GM12864 (cell line): ENCODE measurements around the gene SPSB4.

Experiments used
- DNase-seq: peaks from one replicate; pipeline ENCODE4 v3.0.0-alpha.2; 2011; ENCODE audit warnings: low read depth
- H3K4me3 ChIP-seq: 2 replicates; pipeline ENCODE4 v1.5.1; 2011; ENCODE audit warnings: mild to moderate bottlenecking, low read depth, low read length, control low read depth
- TF ChIP-seq, protein P1 (sequence below): IDR thresholded peaks from 2 replicates; pipeline ENCODE4 v1.5.1; 2011; ENCODE audit warnings: low read depth, mild to moderate bottlenecking, moderate library complexity, low read length, control low read depth, inconsistent platforms; ENCODE audit errors: missing control alignments

SPSB4 gene

DNA sequence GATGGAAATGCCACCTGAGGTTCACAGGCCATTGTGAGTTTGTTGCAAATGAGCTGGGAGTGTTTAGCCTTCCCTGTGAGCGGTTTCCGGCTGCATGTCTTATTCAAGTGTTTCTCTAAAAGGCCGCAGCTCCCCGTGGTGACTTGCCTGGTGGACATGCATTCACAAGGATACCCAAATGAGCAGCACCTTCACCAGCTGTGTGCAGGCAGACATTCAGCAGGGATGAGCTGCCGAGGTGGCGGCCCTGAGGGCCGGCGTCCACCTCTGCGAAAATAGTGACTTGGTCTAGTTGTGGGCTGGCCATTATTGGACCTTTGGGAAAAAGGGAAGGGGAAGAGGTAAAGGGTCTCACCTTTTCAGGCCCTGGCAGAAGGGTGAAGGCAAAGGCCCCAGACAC, 23.4 kb downstream of the SPSB4 start:
- TF ChIP-seq, protein P1, sequence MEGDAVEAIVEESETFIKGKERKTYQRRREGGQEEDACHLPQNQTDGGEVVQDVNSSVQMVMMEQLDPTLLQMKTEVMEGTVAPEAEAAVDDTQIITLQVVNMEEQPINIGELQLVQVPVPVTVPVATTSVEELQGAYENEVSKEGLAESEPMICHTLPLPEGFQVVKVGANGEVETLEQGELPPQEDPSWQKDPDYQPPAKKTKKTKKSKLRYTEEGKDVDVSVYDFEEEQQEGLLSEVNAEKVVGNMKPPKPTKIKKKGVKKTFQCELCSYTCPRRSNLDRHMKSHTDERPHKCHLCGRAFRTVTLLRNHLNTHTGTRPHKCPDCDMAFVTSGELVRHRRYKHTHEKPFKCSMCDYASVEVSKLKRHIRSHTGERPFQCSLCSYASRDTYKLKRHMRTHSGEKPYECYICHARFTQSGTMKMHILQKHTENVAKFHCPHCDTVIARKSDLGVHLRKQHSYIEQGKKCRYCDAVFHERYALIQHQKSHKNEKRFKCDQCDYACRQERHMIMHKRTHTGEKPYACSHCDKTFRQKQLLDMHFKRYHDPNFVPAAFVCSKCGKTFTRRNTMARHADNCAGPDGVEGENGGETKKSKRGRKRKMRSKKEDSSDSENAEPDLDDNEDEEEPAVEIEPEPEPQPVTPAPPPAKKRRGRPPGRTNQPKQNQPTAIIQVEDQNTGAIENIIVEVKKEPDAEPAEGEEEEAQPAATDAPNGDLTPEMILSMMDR: no peak
- no peak overlapping the region for H3K4me3 ChIP-seq
- DNase-seq: no peak

DNA sequence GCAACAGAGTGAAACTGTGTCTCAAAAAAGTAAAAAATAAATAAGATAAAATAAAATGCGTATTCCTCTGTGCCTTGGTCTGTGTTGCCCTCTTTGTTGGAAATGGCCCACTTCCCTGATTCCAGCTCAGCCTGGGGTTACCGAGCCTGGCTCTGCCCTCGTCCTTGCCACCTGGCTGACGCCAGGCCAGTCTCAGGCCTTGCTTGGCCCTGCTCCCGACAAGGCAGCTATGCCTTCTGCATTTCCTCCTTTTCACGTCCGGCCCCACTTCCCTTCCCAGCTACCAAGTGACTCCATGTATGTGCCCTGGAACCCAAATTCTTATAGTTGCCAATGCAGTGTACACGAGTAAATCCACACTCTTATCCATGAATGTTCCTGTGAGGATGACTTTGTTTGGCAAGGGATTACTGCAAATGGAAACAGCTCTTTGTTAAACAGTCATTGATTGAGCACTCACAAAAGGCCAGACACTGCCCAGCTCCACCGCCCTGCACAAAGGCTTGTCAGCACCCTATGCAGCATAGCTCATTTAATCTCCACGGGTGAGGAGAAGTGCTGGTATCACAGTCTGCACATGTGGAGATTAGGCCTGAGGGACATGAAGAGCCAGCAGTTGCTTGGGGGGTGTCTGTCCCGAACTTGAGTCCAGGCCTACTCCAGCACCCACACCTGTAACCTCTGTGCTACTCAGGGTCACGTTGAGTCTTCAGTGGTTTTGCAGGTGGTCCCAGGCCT, 25.1 kb downstream of the SPSB4 start:
- no peak for DNase-seq
- no peak overlapping the region for H3K4me3 ChIP-seq
- TF ChIP-seq, protein P1: no peak

DNA sequence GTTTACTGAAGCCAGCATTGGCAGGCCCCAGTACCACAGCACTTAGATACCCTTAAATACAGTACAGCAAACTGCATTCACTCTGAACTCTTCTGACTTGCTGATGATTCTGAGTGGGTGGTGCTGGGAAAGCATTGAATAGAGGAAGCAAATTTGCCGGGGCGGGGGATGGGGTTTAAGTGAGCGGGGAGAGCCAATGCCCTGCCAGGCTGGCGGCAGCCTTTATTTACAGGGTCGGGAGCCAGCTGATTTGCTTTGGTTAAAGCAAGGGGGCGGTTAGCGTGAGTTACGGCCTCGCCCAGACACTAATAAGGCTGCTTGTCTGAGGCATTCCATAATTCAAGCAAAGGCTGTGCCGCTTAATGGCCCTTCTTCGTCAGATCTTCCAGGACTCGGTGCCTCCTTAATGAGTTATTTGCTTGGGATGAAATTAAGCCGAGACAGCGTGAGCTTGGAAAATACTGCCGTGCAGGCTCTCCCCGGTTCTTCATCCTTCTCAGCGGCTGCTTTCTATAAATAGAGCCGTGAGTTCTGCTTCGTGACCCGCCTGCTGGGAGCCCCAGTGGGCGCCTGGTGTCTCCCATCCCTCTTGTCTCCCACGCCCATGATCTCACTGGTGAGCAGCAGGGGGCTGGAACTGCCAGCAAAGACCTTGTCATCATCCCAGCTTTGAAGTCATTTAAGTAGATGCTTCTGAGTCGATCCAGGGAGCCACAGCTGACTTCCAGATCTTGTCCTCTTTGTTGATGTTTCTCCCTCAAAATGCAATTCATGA, 25.8 kb downstream of the SPSB4 start:
- TF ChIP-seq, protein P1: no peak
- H3K4me3 ChIP-seq: no peak overlapping the region
- DNase-seq: no peak

DNA sequence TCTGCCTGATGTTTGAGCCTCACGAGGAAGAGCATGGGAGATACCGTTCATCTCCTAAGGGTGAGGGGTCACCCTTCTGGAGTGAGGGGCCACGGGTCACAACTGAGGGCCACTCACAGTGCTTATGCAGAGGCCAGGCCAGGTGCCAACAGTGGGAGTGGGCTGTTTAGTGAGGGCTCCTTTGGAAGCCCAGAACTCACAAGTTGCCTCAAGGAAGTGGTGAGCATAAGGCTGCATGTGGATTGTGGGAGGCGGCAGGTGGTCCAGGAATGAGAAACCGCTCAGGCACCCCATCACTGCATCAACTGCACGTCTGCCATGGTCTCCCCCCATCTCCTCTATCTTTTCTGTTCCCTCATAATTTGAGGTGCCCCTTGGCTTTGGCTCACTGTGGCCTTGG, 26.5 kb downstream of the SPSB4 start:
- TF ChIP-seq, protein P1: no peak
- H3K4me3 ChIP-seq: no peak overlapping the region
- no peak for DNase-seq

DNA sequence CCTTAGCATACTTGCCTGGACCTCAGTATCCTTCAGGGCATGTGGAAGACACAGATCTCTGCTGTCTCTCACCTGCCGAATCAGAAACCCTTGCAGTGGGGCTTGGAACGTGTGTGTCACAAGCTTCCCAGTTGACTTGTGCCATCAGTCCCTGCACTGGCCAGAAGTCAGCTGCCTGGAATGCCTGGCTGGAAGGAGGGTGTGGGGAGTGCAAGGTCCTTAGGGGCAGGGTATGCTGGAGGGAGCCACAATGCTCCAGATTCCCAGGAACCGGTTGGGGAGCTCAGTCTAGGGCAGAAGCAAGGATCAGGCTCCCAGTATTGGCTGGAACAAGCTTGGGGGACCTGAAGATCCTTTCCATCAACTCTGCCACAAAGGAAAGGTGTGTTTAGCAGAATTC, 27.1 kb downstream of the SPSB4 start:
- no peak for DNase-seq
- H3K4me3 ChIP-seq: no peak overlapping the region
- TF ChIP-seq, protein P1: no peak

DNA sequence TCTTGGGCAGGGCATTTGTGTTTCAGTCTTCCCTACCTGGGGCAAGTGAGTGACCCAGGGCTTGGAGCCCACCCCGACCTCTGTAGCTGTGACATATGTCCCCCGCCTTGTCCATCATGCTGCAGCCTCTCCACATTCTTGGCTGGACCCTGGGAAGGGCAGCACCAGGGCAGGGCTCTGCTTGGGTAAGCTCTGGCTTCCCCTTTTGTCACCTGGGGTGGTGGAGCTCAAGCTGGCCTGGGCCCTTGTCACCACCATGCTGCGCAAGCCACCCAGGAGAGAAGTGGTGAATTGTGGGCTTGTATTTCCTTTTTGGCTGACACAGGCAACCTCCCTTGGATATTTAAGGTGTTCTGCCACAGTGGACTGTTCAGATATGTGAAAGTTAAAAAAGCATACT, 29.3 kb downstream of the SPSB4 start:
- TF ChIP-seq, protein P1: no peak
- H3K4me3 ChIP-seq: no peak overlapping the region
- no peak for DNase-seq
